Peyer's patch (tissue), 4 donors: ENCODE measurements around the gene RNF26.

Experiments used
- POLR2A ChIP-seq, 2 donors: fragments of 450-650 bp; IDR thresholded peaks; one replicate each; pipeline ENCODE4 v1.5.1; 2017; ENCODE audit warnings: antibody characterized with exemption in 2 of 2, mild to moderate bottlenecking in 2 of 2, moderate library complexity in 2 of 2
- TF ChIP-seq, protein P1 (sequence below), 6 experiments: fragments of 450-650 bp in 4 of 6; fragments of 200-600 bp in 2 of 6; sonication (generic) in 1 of 6; IDR thresholded peaks; one replicate each; pipeline ENCODE4 v1.5.1; 2017 to 2019; ENCODE audit warnings: antibody characterized with exemption in 6 of 6, mild to moderate bottlenecking in 3 of 6, moderate library complexity in 1 of 6

DNA sequence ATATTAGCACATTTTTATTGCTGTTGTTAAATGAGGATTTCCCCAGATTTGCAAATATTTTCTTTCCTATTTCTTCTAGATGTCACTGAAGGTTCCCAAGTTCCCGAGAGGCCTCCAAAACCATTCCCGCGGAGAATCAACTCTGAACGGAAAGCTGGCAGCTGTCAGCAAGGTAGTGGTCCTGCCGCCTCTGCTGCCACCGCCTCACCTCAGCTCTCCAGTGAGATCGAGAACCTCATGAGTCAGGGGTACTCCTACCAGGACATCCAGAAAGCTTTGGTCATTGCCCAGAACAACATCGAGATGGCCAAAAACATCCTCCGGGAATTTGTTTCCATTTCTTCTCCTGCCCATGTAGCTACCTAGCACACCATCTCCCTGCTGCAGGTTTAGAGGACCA is 34.9 kb upstream of the RNF26 start:
- TF ChIP-seq, protein P1, sequence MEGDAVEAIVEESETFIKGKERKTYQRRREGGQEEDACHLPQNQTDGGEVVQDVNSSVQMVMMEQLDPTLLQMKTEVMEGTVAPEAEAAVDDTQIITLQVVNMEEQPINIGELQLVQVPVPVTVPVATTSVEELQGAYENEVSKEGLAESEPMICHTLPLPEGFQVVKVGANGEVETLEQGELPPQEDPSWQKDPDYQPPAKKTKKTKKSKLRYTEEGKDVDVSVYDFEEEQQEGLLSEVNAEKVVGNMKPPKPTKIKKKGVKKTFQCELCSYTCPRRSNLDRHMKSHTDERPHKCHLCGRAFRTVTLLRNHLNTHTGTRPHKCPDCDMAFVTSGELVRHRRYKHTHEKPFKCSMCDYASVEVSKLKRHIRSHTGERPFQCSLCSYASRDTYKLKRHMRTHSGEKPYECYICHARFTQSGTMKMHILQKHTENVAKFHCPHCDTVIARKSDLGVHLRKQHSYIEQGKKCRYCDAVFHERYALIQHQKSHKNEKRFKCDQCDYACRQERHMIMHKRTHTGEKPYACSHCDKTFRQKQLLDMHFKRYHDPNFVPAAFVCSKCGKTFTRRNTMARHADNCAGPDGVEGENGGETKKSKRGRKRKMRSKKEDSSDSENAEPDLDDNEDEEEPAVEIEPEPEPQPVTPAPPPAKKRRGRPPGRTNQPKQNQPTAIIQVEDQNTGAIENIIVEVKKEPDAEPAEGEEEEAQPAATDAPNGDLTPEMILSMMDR (IDR thresholded peaks at IDR 0.05): no peak
- TF ChIP-seq POLR2A (IDR thresholded peaks at IDR 0.05): no peak
